Endodermal cell (in vitro differentiated cells): ENCODE measurements around the gene TMTC4. TPM values are rescaled to one million over a fixed set of nuclear protein-coding genes. Genes with fewer than 3 reads are reported as not detected.

Experiments used
- DNase-seq: peaks from one replicate; pipeline ENCODE4 v3.0.0-alpha.2; 2017
- H3K27ac ChIP-seq: 2 replicates; pipeline ENCODE4 v1.5.1; 2013; ENCODE audit warnings: mild to moderate bottlenecking, low read depth, low read length, moderate library complexity
- H3K27me3 ChIP-seq: 2 replicates; pipeline ENCODE4 v1.6.1; 2013; ENCODE audit warnings: mild to moderate bottlenecking, low read length, moderate library complexity; ENCODE audit not compliant: insufficient read depth, control insufficient read depth, poor library complexity, severe bottlenecking
- H3K36me3 ChIP-seq: 2 replicates; pipeline ENCODE4 v1.7.0; 2013; ENCODE audit warnings: mild to moderate bottlenecking, low read length, moderate library complexity; ENCODE audit not compliant: control insufficient read depth, insufficient read depth
- H3K4me1 ChIP-seq: one replicate; pipeline ENCODE4 v1.7.0; 2013; ENCODE audit warnings: low read length; ENCODE audit not compliant: control insufficient read depth, insufficient read depth
- H3K4me3 ChIP-seq: 2 replicates; pipeline ENCODE4 v1.5.1; 2013; ENCODE audit warnings: mild to moderate bottlenecking, low read length, moderate library complexity
- H3K9ac ChIP-seq: 2 replicates; pipeline ENCODE4 v1.6.1; 2013; ENCODE audit warnings: mild to moderate bottlenecking, low read length, moderate library complexity; ENCODE audit not compliant: poor library complexity, severe bottlenecking; ENCODE audit errors: extremely low read depth
- H3K9me3 ChIP-seq: 2 replicates; pipeline ENCODE4 v1.6.1; 2013; ENCODE audit warnings: mild to moderate bottlenecking, low read length, moderate library complexity; ENCODE audit not compliant: control insufficient read depth
- H3K27ac Mint-ChIP-seq: 2 replicates; pipeline ENCODE4 v1.8.0; 2020; ENCODE audit warnings: mixed read lengths
- H3K27me3 Mint-ChIP-seq: 2 replicates; pipeline ENCODE4 v1.8.0; 2021; ENCODE audit warnings: mild to moderate bottlenecking, mixed read lengths; ENCODE audit not compliant: insufficient read depth
- H3K36me3 Mint-ChIP-seq: 2 replicates; pipeline ENCODE4 v1.8.0; 2020; ENCODE audit warnings: low read depth, mixed read lengths
- H3K4me1 Mint-ChIP-seq: 2 replicates; pipeline ENCODE4 v1.8.0; 2020; ENCODE audit warnings: mixed read lengths
- H3K4me3 Mint-ChIP-seq: 2 replicates; pipeline ENCODE4 v1.8.0; 2020; ENCODE audit warnings: mild to moderate bottlenecking, moderate library complexity, mixed read lengths
- H3K9me3 Mint-ChIP-seq: 2 replicates; pipeline ENCODE4 v1.8.0; 2020; ENCODE audit warnings: mild to moderate bottlenecking, mixed read lengths
- WGBS, 2 experiments: methylation state at CpG; one replicate each; pipeline versions ENCODE4 v1.1.5 to v1.1.7; 2013; ENCODE audit warnings: missing lambda C conversion rate in 2 of 2, mixed read lengths in 1 of 2; ENCODE audit not compliant: insufficient coverage in 1 of 2, insufficient read length in 1 of 2; 5-methylcytosine and 5-hydroxymethylcytosine counted together
- total RNA-seq, 2 donors: library from RNA; stranded (reverse); fragmentation: NEBNext Ultra II Directional in 1 of 2; extraction: Animal tissue kit (Norgen Biotek cat#: 25700) in 1 of 2; gene quantifications; 2 replicates in 1 of 2; 3 replicates in 1 of 2; pipeline ENCODE4 v1.2.1, GENCODE V29; 2021
- TF ChIP-seq, protein P1 (sequence below): fragments of 200-600 bp; sonication (generic); conservative IDR thresholded peaks from 2 replicates; pipeline ENCODE4 v1.5.0; 2021; ENCODE audit warnings: antibody characterized with exemption, mild to moderate bottlenecking

Gene TMTC4
- total RNA-seq, 2 donors from 2014 or later: 29.8 to 40.0 TPM

DNA sequence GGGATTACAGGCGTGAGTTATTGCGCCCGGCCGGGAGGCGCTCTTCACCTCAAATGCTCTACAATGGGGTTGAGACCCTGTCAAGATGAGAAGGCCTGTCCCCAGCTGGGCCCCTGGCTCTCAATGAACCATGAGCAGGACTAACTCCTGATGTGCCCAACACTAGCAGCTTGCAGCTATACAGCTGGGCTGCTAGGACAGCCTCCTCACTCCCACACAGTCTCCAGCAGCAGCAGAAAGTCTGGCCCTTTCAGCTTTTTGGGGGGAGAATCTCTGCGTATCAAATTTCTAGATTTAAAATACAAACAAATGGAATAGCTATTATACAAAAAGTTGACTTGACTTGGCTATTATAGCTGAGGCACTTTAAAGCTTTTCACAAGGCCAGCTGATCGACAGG is 30.2 kb downstream of the TMTC4 start:
- H3K4me1 ChIP-seq: no peaks in the 10 kb centered on the region
- H3K9ac ChIP-seq: no peak overlapping the region
- H3K36me3 ChIP-seq: peaks cover 42% of the 10 kb centered on the region
- H3K27ac ChIP-seq: peak overlapping the region; percentile 32
- Mint-ChIP-seq H3K36me3 (peaks cover 39% of the 10 kb centered on the region), H3K27me3 (no peaks in the 10 kb centered on the region), H3K27ac (no peak overlapping the region), H3K4me1 (peaks cover 17% of the 10 kb centered on the region), H3K4me3 (no peak overlapping the region), H3K9me3 (no peaks in the 10 kb centered on the region)
- no peak overlapping the region for H3K4me3 ChIP-seq
- TF ChIP-seq, protein P1, sequence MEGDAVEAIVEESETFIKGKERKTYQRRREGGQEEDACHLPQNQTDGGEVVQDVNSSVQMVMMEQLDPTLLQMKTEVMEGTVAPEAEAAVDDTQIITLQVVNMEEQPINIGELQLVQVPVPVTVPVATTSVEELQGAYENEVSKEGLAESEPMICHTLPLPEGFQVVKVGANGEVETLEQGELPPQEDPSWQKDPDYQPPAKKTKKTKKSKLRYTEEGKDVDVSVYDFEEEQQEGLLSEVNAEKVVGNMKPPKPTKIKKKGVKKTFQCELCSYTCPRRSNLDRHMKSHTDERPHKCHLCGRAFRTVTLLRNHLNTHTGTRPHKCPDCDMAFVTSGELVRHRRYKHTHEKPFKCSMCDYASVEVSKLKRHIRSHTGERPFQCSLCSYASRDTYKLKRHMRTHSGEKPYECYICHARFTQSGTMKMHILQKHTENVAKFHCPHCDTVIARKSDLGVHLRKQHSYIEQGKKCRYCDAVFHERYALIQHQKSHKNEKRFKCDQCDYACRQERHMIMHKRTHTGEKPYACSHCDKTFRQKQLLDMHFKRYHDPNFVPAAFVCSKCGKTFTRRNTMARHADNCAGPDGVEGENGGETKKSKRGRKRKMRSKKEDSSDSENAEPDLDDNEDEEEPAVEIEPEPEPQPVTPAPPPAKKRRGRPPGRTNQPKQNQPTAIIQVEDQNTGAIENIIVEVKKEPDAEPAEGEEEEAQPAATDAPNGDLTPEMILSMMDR: no peak
- 86 to 92% methylated on average over 6 of the region's 7 CpGs for WGBS, 2 experiments
- no peaks in the 10 kb centered on the region for H3K9me3 ChIP-seq
- no peak for DNase-seq
- no peaks in the 10 kb centered on the region for H3K27me3 ChIP-seq

DNA sequence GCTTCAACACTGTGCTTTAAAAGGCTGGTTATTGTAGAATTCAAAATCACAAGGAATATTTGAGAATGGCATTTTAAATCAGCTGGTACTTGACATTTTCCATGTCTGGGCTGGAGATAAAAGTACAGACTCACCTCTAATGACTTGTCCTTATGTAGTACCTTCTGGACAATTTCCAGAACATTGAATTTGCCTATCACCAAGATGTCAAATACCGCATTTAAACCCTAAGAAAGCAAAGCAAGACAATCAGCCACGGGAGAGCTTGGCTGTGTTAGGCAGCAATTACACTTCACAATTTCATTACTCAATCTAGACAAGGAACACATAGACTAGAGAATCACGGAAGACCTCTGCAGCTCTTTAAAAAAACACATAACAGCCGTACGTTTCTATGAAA is 36.8 kb downstream of the TMTC4 start:
- TF ChIP-seq, protein P1: no peak
- 93 to 100% methylated on average over 2 to 5 of the region's 5 CpGs for WGBS, 2 experiments
- Histone ChIP-seq H3K4me3 (no peak overlapping the region), H3K9me3 (no peaks in the 10 kb centered on the region), H3K27ac (no peak overlapping the region), H3K4me1 (no peaks in the 10 kb centered on the region), H3K9ac (no peak overlapping the region), H3K36me3 (peaks cover 82% of the 10 kb centered on the region), H3K27me3 (no peaks in the 10 kb centered on the region)
- H3K4me1 Mint-ChIP-seq: no peaks in the 10 kb centered on the region
- no peaks in the 10 kb centered on the region for H3K9me3 Mint-ChIP-seq
- H3K27ac Mint-ChIP-seq: no peak overlapping the region
- no peaks in the 10 kb centered on the region for H3K27me3 Mint-ChIP-seq
- peaks cover 65% of the 10 kb centered on the region for H3K36me3 Mint-ChIP-seq
- H3K4me3 Mint-ChIP-seq: no peak overlapping the region
- DNase-seq: no peak

DNA sequence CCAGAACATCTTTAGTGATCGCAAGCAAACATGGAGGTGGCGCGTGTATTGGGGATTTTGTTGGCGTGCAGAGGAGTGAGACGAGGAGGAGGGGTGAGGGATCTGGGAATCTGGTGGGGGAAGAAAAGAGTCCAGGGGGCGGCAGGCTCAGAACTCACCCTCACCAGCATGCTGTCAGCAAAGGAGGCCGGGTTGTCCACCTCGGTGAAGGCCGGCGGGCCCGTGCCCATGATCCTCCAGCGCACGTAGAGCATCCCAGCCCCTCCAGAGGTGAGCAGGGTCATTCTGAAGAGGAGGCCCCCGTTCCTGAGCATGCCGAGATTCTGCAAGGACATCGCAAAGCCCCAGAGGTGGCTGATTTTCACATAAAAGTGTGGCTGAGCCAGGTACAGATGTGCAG is 37.2 kb downstream of the TMTC4 start:
- H3K36me3 ChIP-seq: peaks cover 79% of the 10 kb centered on the region

More for the DNA sequence above, 37.2 kb downstream of the TMTC4 start:
- Histone ChIP-seq H3K4me1 (no peaks in the 10 kb centered on the region), H3K9me3 (no peaks in the 10 kb centered on the region), H3K9ac (no peak overlapping the region), H3K4me3 (no peak overlapping the region), H3K27ac (no peak overlapping the region), H3K27me3 (no peaks in the 10 kb centered on the region)
- TF ChIP-seq, protein P1: no peak
- H3K27me3 Mint-ChIP-seq: no peaks in the 10 kb centered on the region
- 88 to 89% methylated on average over 7 to 16 of the region's 16 CpGs for WGBS, 2 experiments
- H3K9me3 Mint-ChIP-seq: no peaks in the 10 kb centered on the region
- no peak for DNase-seq
- peaks cover 62% of the 10 kb centered on the region for H3K36me3 Mint-ChIP-seq
- H3K27ac Mint-ChIP-seq: no peak overlapping the region
- no peaks in the 10 kb centered on the region for H3K4me1 Mint-ChIP-seq
- no peak overlapping the region for H3K4me3 Mint-ChIP-seq
